Ovary (tissue), 9 donors: ENCODE measurements around the gene POLA2. TPM values are rescaled to one million over a fixed set of nuclear protein-coding genes. Genes with fewer than 3 reads are reported as not detected.

Experiments used
- DNase-seq, 5 donors: peaks; one replicate each; pipeline ENCODE4 v3.0.0-alpha.2; 2019 to 2020
- H3K27ac ChIP-seq, 2 donors: fragments of 200-600 bp; one replicate each; pipeline versions ENCODE4 v1.5.1 to v1.8.0; 2019 to 2022
- H3K27me3 ChIP-seq: fragments of 200-600 bp; one replicate; pipeline ENCODE4 v1.8.0; 2022
- H3K36me3 ChIP-seq: fragments of 200-600 bp; sonication (generic); one replicate; pipeline ENCODE4 v1.5.1; 2019
- H3K4me1 ChIP-seq: one replicate; pipeline ENCODE4 v1.8.1; 2013; ENCODE audit warnings: mild to moderate bottlenecking, moderate library complexity; ENCODE audit not compliant: insufficient read depth
- H3K4me3 ChIP-seq: fragments of 200-600 bp; sonication (generic); one replicate; pipeline ENCODE4 v1.5.1; 2017
- H3K9me3 ChIP-seq, 2 donors: fragments of 200-600 bp in 1 of 2; sonication (generic) in 1 of 2; one replicate each; pipeline versions ENCODE4 v1.5.1 to v1.8.1; 2013 to 2019; ENCODE audit warnings: mild to moderate bottlenecking in 1 of 2, moderate library complexity in 1 of 2
- CTCF ChIP-seq, 3 donors: fragments of 450-650 bp in 2 of 3; fragments of 200-600 bp in 1 of 3; IDR thresholded peaks; one replicate each; pipeline versions ENCODE4 v1.5.1 to v1.8.0; 2016 to 2022; ENCODE audit warnings: antibody characterized with exemption in 3 of 3, mild to moderate bottlenecking in 1 of 3
- EP300 ChIP-seq: sonication (generic); formaldehyde crosslinking; IDR thresholded peaks from one replicate; pipeline ENCODE4 v1.6.1; 2017; ENCODE audit warnings: antibody characterized with exemption
- POLR2A ChIP-seq: fragments of 450-650 bp; IDR thresholded peaks from one replicate; pipeline ENCODE4 v1.6.1; 2017; ENCODE audit warnings: antibody characterized with exemption, mild to moderate bottlenecking, moderate library complexity
- WGBS, 3 donors: extraction: QIAGEN DNeasy Blood & Tissue Kit in 1 of 3; methylation state at CpG; one replicate each; pipeline versions ENCODE4 v1.1.5 to v1.1.7; 2013 to 2017; 5-methylcytosine and 5-hydroxymethylcytosine counted together
- intact Hi-C, 4 donors: fragments of 100-400 bp; cut with DNase I; formaldehyde crosslinking; loops; one replicate each; pipeline versions ENCODE4 v1.11.0 to v1.15.1; 2022 to 2023
- polyA plus RNA-seq, 2 donors: library from polyadenylated mRNA; stranded (reverse); fragments of 200-250 nt in 1 of 2; fragments of 350-450 nt in 1 of 2; fragmentation: Illumina TruSeq in 1 of 2; extraction: RNeasy Lipid Tissue Mini Kit (QIAGEN cat#74804) in 1 of 2; gene quantifications; one replicate each; pipeline ENCODE4 v1.2.3, GENCODE V29; 2013 to 2014
- total RNA-seq, 7 donors: library from RNA; depleted of rRNA in 2 of 7; stranded (reverse); fragments of >200 nt in 2 of 7; fragmentation: NEBNext Ultra II Directional in 3 of 7; extraction: Animal tissue kit (Norgen Biotek cat#: 25700) in 3 of 7; gene quantifications; one replicate each; pipeline versions ENCODE4 v1.1.0 to v1.2.4, GENCODE V29; 2016 to 2023
- donor health status: DM: no; HTN: no; CAD: no; lungs with moderate emphysema.
- donor health status: DM: no; HTN: no; CAD: no.
- donor health status: Bipolar disorder and iron deficiency.
- donor health status: DM: yes; HTN: yes; CAD: no.
- donor health status: DM: no; HTN: no; CAD: no.
- donor health status: DM: yes; HTN: yes; CAD: no.

POLA2 gene
- total and polyA plus RNA-seq, 9 donors, result 4.5 to 13.3 (median 8.6) TPM

DNA sequence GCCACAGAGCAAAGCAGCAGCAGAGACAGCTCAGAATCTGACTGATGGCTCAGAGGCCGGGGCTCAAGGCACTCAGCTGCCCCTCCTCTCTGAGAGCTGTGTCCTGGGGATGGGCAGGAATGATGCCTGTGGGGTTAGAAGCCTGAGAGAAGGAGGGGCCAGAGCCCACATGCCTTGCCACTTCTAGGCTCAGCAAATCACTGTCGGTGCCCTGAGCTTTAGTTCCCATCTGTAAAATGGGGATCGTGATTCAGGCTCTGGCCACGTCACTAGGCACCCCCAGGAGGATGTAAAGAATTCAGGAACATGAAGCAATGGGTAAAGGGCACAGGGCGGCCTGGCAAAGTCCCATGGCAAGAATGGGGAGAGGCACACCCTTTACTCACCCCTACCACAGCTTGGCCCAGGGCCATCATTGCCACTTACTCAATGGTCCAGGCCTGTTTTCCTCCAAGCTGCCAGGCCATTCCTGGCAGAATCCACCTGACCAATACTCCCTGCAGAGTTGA lies 49.5 kb downstream of the POLA2 start:
- WGBS, 3 donors, result 66 to 78% (median 71%) methylated on average over 5 of the region's 5 CpGs
- no peak overlapping the region for H3K4me3 ChIP-seq
- H3K9me3 ChIP-seq, result no peaks in the 10 kb centered on the region
- no peaks in the 10 kb centered on the region for H3K36me3 ChIP-seq
- intact Hi-C loops, result no loop called here
- H3K4me1 ChIP-seq, result peaks cover 12% of the 10 kb centered on the region
- H3K27me3 ChIP-seq, result no peaks in the 10 kb centered on the region
- H3K27ac ChIP-seq, result no peak overlapping the region
- no peak for TF ChIP-seq EP300
- no peak for TF ChIP-seq POLR2A
- no peak for TF ChIP-seq CTCF (IDR thresholded peaks at IDR 0.05)
- DNase-seq, result no peak

GRCh38 chr11:65314501-65315203 lies 52.9 kb downstream of the POLA2 start, which contains the start of gene CDC42EP2:
TSS of gene CDC42EP2 (plus strand) at chr11:65314866. CDS start at chr11:65320899, 6,033 bp downstream.
- Histone ChIP-seq H3K4me1 (peaks cover 15% of the 10 kb centered on the region), H3K4me3 (peak within 1 kb of the TSS; percentile 96), H3K36me3 (no peaks in the 10 kb centered on the region), H3K27ac (peak within 1 kb of the TSS; percentile 25 to 84), H3K27me3 (no peaks in the 10 kb centered on the region), H3K9me3 (no peaks in the 10 kb centered on the region)
- no peak for TF ChIP-seq EP300
- TF ChIP-seq CTCF (IDR thresholded peaks at IDR 0.05), result peak in 2 of 3 donors; percentile 26 to 36
- TF ChIP-seq POLR2A, result peak; percentile 82
- intact Hi-C loops, result loop anchor here in 3 of 4 donors (2.0 kb wide), 2 partner anchors 20 to 40 kb away; no protein-coding TSS in a partner anchor
- 0 to 1% (median 0%) methylated on average over 51 to 74 of the region's 74 CpGs for WGBS, 3 donors
- peak; percentile 87 to 94 (median 90) for DNase-seq

- H3K9me3 ChIP-seq, result no peaks in the 10 kb centered on the region
- peak overlapping the region; percentile 96 for H3K4me3 ChIP-seq
- 0 to 1% (median 0%) methylated on average over 57 to 59 of the region's 59 CpGs for WGBS, 3 donors
- intact Hi-C loops, result loop anchor here in 3 of 4 donors (2.0 kb wide), 2 partner anchors 21 to 41 kb away; no protein-coding TSS in a partner anchor
- peak; percentile 97 to 98 (median 98) for TF ChIP-seq CTCF (IDR thresholded peaks at IDR 0.05)
- no peak for TF ChIP-seq EP300
- peak; percentile 20 for TF ChIP-seq POLR2A
- H3K27ac ChIP-seq, result peak overlapping the region; percentile 25 to 84
- no peaks in the 10 kb centered on the region for H3K27me3 ChIP-seq
- H3K4me1 ChIP-seq, result peaks cover 15% of the 10 kb centered on the region
- H3K36me3 ChIP-seq, result no peaks in the 10 kb centered on the region
- DNase-seq, result peak; percentile 82 to 93 (median 91)
Observed at GRCh38 chr11:65315204-65315865, 53.6 kb downstream of the POLA2 start.

- intact Hi-C loops, result loop anchor here in 3 of 4 donors (1.0 to 2.0 kb wide), 3 partner anchors 21 to 41 kb away; no protein-coding TSS in a partner anchor
- Histone ChIP-seq H3K27me3 (no peaks in the 10 kb centered on the region), H3K9me3 (no peaks in the 10 kb centered on the region), H3K27ac (peak overlapping the region; percentile 11 to 84), H3K36me3 (no peaks in the 10 kb centered on the region), H3K4me3 (peak overlapping the region; percentile 96), H3K4me1 (peaks cover 15% of the 10 kb centered on the region)
- TF ChIP-seq CTCF (IDR thresholded peaks at IDR 0.05) (peak in 2 of 3 donors; percentile 33 to 48), POLR2A (no peak), EP300 (no peak)
- DNase-seq, result no peak
- WGBS, 3 donors, result 4 to 13% (median 6%) methylated on average over 8 of the region's 8 CpGs
Observed at GRCh38 chr11:65315866-65316226, 54.1 kb downstream of the POLA2 start.
